Osteocyte (in vitro differentiated cells): ENCODE results near the gene KRTAP21-2. TPM values are rescaled to one million over a fixed set of nuclear protein-coding genes. Genes with fewer than 3 reads are reported as not detected.

Experiments
- DNase-seq: peaks from one replicate; pipeline ENCODE4 v3.0.0; 2021; ENCODE audit warnings: mixed read lengths; ENCODE audit not compliant: unreplicated experiment; ENCODE audit errors: extremely low spot score
- H3K27ac Mint-ChIP-seq: one replicate; pipeline ENCODE4 v1.8.0; 2021; ENCODE audit warnings: mild to moderate bottlenecking, mixed read lengths; ENCODE audit not compliant: unreplicated experiment
- H3K27me3 Mint-ChIP-seq: one replicate; pipeline ENCODE4 v1.8.0; 2021; ENCODE audit warnings: mixed read lengths; ENCODE audit not compliant: unreplicated experiment
- H3K36me3 Mint-ChIP-seq: one replicate; pipeline ENCODE4 v1.8.0; 2021; ENCODE audit warnings: mixed read lengths; ENCODE audit not compliant: unreplicated experiment
- H3K4me1 Mint-ChIP-seq: one replicate; pipeline ENCODE4 v1.8.0; 2021; ENCODE audit warnings: mixed read lengths; ENCODE audit not compliant: unreplicated experiment
- H3K4me3 Mint-ChIP-seq: one replicate; pipeline ENCODE4 v1.8.0; 2021; ENCODE audit warnings: mild to moderate bottlenecking, moderate library complexity, mixed read lengths; ENCODE audit not compliant: unreplicated experiment
- H3K9me3 Mint-ChIP-seq: one replicate; pipeline ENCODE4 v1.8.0; 2021; ENCODE audit warnings: mixed read lengths; ENCODE audit not compliant: unreplicated experiment
- total RNA-seq: library from RNA; stranded (reverse); gene quantifications from 2 replicates; pipeline ENCODE4 v1.2.1, GENCODE V29; 2021
- TF ChIP-seq, protein P1 (sequence below): fragments of 200-600 bp; sonication (generic); IDR thresholded peaks from 2 replicates; pipeline ENCODE4 v1.5.0; 2021; ENCODE audit warnings: antibody characterized with exemption, mild to moderate bottlenecking, moderate library complexity

KRTAP21-2 gene
- total RNA-seq, 1 donor from 2014 or later, result not detected

DNA sequence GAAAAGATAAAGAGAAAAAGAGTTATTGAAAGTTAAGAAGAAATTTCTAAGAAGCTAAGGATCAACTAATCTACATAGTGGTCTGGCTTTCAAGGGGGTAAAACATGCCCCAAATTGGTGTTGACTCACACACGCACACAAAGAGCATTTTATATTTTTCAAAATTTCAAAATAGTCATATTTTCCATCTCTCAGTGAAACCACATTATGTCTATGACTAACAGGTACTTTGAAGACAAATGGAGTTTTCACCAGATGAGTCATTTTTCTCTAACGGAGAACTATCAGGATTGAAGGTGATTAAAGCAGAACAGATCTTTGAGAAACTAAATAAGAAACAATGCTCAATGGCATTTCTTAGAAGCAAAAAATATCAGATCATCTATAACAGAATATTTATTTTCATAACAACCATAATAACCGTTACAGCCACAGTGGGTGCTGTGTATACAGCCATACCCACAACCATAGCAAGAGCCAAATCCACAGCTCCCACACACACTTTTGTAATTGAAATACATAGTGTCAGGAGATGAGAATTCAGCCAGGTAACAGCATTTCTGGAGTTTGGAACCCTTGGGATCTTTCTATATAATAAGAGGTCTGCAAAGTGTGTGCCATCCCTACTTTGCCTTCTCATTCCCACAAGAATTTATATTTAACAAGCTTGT, 28.7 kb downstream of the KRTAP21-2 start, which contains the start of gene KRTAP21-3:
Gene KRTAP21-3, minus strand, starts transcription at position 539 of the 671 bp plus-strand sequence. Its CDS starts 18 bp downstream, at position 521.
- Mint-ChIP-seq H3K27me3 (no peaks in the 10 kb centered on the region), H3K4me3 (no peak within 1 kb of the TSS), H3K27ac (no peak within 1 kb of the TSS), H3K36me3 (no peaks in the 10 kb centered on the region), H3K9me3 (peaks cover 4% of the 10 kb centered on the region), H3K4me1 (no peaks in the 10 kb centered on the region)
- no peak for DNase-seq
- TF ChIP-seq, protein P1, sequence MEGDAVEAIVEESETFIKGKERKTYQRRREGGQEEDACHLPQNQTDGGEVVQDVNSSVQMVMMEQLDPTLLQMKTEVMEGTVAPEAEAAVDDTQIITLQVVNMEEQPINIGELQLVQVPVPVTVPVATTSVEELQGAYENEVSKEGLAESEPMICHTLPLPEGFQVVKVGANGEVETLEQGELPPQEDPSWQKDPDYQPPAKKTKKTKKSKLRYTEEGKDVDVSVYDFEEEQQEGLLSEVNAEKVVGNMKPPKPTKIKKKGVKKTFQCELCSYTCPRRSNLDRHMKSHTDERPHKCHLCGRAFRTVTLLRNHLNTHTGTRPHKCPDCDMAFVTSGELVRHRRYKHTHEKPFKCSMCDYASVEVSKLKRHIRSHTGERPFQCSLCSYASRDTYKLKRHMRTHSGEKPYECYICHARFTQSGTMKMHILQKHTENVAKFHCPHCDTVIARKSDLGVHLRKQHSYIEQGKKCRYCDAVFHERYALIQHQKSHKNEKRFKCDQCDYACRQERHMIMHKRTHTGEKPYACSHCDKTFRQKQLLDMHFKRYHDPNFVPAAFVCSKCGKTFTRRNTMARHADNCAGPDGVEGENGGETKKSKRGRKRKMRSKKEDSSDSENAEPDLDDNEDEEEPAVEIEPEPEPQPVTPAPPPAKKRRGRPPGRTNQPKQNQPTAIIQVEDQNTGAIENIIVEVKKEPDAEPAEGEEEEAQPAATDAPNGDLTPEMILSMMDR, result no peak

DNA sequence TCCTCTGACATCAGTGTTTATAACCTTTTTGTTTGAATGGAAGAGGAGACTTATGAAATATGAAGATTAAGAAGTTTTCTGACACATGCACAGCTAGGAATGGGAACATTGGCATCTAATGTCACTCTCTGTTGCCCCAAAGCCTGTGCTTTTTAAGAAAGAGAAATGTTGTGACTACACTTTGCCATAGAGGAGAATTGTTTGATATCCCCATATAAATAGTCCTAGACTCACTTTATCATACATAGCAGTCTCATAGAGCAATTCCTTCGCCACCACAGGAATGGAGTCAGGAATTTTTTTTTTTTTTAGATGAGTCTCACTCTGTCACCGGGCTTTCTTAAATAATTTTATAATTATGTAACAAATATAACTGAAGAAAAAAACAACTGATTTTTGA, 30.0 kb downstream of the KRTAP21-2 start:
- Mint-ChIP-seq H3K4me1 (no peaks in the 10 kb centered on the region), H3K27me3 (no peaks in the 10 kb centered on the region), H3K27ac (no peak overlapping the region), H3K9me3 (peaks cover 10% of the 10 kb centered on the region), H3K4me3 (no peak overlapping the region), H3K36me3 (no peaks in the 10 kb centered on the region)
- DNase-seq, result no peak
- TF ChIP-seq, protein P1, result no peak

DNA sequence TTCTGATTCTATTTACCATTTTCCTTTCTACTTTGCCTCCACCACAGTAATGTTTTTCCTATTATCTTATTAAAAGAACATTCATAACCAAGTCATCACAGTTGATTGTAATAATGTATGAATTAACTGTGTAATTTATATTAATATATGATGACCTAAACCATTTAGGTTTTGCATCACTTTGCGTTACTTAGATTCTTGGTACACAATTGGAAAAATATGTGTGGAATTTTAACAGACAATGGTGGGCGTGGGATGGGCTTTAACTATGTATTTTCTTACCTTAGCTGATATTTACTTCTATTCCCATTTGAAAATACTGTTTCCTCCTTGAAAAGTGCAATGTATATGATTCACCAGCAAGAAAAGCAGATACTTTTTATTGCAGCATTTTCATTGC, 32.1 kb downstream of the KRTAP21-2 start:
- DNase-seq, result no peak
- no peaks in the 10 kb centered on the region for H3K36me3 Mint-ChIP-seq
- no peak overlapping the region for H3K27ac Mint-ChIP-seq

DNA sequence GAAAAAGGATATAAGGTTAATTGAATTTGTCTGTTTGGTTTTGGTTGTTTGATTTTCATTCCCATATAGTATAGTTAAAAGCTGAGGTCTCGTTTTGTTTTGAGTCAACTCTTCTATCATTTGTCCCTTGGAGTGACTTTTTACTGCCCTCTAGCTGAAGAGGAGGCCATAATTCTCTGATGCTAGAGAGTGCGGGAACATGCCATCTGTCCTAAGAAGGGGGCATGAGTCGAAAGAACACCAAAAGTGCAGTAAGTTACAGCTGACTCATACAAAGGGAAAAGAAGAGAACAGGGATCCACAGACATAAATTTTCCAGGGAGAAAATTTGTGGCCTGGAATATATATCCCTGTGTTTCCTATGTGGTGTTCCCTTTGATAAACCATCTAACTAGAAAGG, 32.6 kb downstream of the KRTAP21-2 start:
- no peak overlapping the region for H3K4me3 Mint-ChIP-seq
- H3K27me3 Mint-ChIP-seq, result no peaks in the 10 kb centered on the region
- no peaks in the 10 kb centered on the region for H3K4me1 Mint-ChIP-seq

More for the DNA sequence above, 32.1 kb downstream of the KRTAP21-2 start:
- TF ChIP-seq, protein P1, result no peak
- Mint-ChIP-seq H3K4me3 (no peak overlapping the region), H3K9me3 (peaks cover 16% of the 10 kb centered on the region), H3K4me1 (no peaks in the 10 kb centered on the region), H3K27me3 (no peaks in the 10 kb centered on the region)

DNA sequence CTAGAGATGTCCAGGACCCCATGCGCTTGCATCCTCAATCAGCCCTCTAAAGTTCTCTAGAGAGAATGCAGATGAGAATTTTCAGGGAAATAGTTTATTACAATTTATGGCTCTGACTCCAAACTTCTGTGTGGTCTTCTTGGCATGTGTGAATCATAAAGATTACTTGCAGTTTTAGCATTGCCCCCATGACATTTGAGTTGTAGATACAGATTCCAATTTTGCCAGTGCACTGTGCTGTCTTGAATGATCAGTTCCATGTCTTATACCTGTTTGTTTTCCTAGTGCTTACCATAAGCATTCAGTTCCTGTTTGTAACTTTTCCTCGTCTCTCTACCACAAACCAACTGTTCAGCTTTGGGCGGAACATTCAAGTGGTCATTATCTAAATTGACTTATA, 33.3 kb downstream of the KRTAP21-2 start:
- Mint-ChIP-seq H3K4me1 (no peaks in the 10 kb centered on the region), H3K27me3 (no peaks in the 10 kb centered on the region), H3K27ac (no peak overlapping the region), H3K36me3 (no peaks in the 10 kb centered on the region), H3K9me3 (peaks cover 16% of the 10 kb centered on the region), H3K4me3 (no peak overlapping the region)
- no peak for DNase-seq
- TF ChIP-seq, protein P1, result no peak

More for the DNA sequence above, 32.6 kb downstream of the KRTAP21-2 start:
- Mint-ChIP-seq H3K27ac (no peak overlapping the region), H3K36me3 (no peaks in the 10 kb centered on the region), H3K9me3 (peaks cover 16% of the 10 kb centered on the region)
- TF ChIP-seq, protein P1, result no peak
- no peak for DNase-seq
